Kidney (tissue), 14 donors: ENCODE data around the gene SCLT1. TPM values are rescaled to one million over a fixed set of nuclear protein-coding genes. Genes with fewer than 3 reads are reported as not detected.
"Not testable (repeated sequence)": the region's sequence is repeated elsewhere in the genome, so short reads cannot be mapped to it uniquely, and the experiment has no call there.

Source experiments
- DNase-seq, 5 donors: peaks; one replicate each; pipeline ENCODE4 v3.0.0-alpha.2; 2013 to 2020
- FAIRE-seq: peaks from 2 replicates; lab custom pipeline; 2012; peaks lifted over from hg19 to GRCh38; lab: Jason Lieb, UNC
- H3K27ac ChIP-seq, 2 donors: one replicate each; pipeline ENCODE4 v1.7.0; 2013; ENCODE audit warnings: low read depth in 2 of 2, low read length in 2 of 2, inconsistent platforms in 1 of 2
- H3K27me3 ChIP-seq: one replicate; pipeline ENCODE4 v1.7.1; 2013; ENCODE audit warnings: low read length, inconsistent platforms; ENCODE audit not compliant: control insufficient read depth, insufficient read depth
- H3K36me3 ChIP-seq, 3 donors: one replicate each; pipeline versions ENCODE4 v1.7.0 to v1.7.1; 2013; ENCODE audit warnings: low read length in 3 of 3, control low read depth in 1 of 3, inconsistent platforms in 1 of 3; ENCODE audit not compliant: insufficient read depth in 3 of 3, control insufficient read depth in 2 of 3
- H3K4me1 ChIP-seq, 3 donors: one replicate each; pipeline versions ENCODE4 v1.7.0 to v1.7.1; 2013; ENCODE audit warnings: low read length in 3 of 3, inconsistent platforms in 1 of 3, low read depth in 1 of 3; ENCODE audit not compliant: control insufficient read depth in 2 of 3, insufficient read depth in 2 of 3
- H3K4me3 ChIP-seq, 3 donors: one replicate each; pipeline versions ENCODE4 v1.7.0 to v1.8.1; 2013; ENCODE audit warnings: low read length in 3 of 3, control low read depth in 1 of 3, inconsistent platforms in 1 of 3
- H3K9ac ChIP-seq, 3 donors: one replicate each; pipeline versions ENCODE4 v1.7.0 to v1.7.1; 2013; ENCODE audit warnings: low read length in 3 of 3, control low read depth in 1 of 3, inconsistent platforms in 1 of 3
- H3K9me3 ChIP-seq, 3 donors: one replicate each; pipeline versions ENCODE4 v1.7.0 to v1.7.1; 2013; ENCODE audit warnings: low read length in 3 of 3, control low read depth in 1 of 3, inconsistent platforms in 1 of 3; ENCODE audit not compliant: control insufficient read depth in 2 of 3, insufficient read depth in 1 of 3
- intact Hi-C: fragments of 100-400 bp; cut with DNase I; formaldehyde crosslinking; loops from one replicate; pipeline ENCODE4 v1.11.1; 2022
- polyA plus RNA-seq: library from polyadenylated mRNA; stranded (reverse); fragments of 350-450 nt; fragmentation: Illumina TruSeq; extraction: RNeasy Lipid Tissue Mini Kit (QIAGEN cat#74804); gene quantifications from one replicate; pipeline ENCODE4 v1.2.3, GENCODE V29; 2014; ENCODE audit warnings: low read depth, low replicate concordance; ENCODE audit not compliant: insufficient read depth
- total RNA-seq: library from RNA; stranded (reverse); fragmentation: NEBNext Ultra II Directional; extraction: Animal tissue kit (Norgen Biotek cat#: 25700); gene quantifications from one replicate; pipeline ENCODE4 v1.2.1, GENCODE V29; 2021
- TF ChIP-seq, protein P1 (sequence below): IDR thresholded peaks from 3 replicates; pipeline ENCODE4 v1.5.1; 2012; ENCODE audit warnings: mild to moderate bottlenecking, moderate library complexity, borderline replicate concordance; ENCODE audit not compliant: insufficient read depth; ENCODE audit errors: extremely low read depth
- donor health status: control.
- donor health status: control.
- donor health status: control.
- donor health status: control.
- donor health status: control.
- donor health status: DM: yes; HTN: yes; CAD: no.
- donor health status: Normal renal cell carcinoma (clear cell type).

The SCLT1 gene
- total and polyA plus RNA-seq, 2 donors from 2014 or later = 3.0 to 16.0 TPM

DNA sequence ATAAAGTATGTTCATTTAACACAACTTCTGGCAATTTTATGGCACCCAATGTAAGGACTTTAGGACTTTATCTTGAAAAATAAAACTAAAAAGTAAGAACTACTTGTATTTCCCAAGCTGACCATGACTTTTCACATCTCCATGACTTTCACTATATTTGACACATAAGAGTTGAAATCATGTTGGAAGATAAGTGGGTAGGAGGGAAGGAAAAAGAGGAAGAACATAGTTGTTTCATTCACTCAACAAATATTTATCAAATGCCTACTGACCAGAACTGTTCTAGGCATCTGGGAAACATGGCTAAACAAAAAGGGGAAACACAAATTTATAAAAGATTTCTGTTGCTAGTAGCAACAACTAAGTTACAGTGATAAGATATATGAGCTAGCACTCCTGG is 16.0 kb downstream of the SCLT1 start:
- no peaks in the 10 kb centered on the region for H3K4me1 ChIP-seq
- FAIRE-seq = no peak

DNA sequence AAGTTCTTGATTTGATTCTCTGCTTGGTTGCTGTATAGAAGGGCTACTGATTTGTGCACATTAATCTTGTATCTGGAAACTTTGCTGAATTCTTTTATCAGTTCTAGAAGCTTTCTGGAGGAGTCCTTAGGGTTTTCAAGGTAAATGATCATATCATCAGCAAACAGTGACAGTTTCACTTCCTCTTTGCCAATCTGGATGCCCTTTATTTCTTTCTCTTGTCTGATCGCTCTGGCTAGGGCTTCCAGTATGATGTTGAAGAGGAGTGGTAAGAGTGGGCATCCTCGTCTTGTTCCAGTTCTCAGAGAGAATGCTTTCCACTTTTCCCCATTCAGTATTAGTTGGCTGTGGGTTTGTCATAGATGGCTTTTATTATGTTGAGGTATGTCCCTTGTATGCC is 23.8 kb downstream of the SCLT1 start:
- H3K4me1 ChIP-seq, H3K9me3 ChIP-seq, FAIRE-seq, H3K36me3 ChIP-seq, intact Hi-C loops, H3K27me3 ChIP-seq, H3K9ac ChIP-seq, H3K4me3 ChIP-seq, DNase-seq, H3K27ac ChIP-seq: not testable (repeated sequence)

More for the DNA sequence above, 16.0 kb downstream of the SCLT1 start:
- peaks cover 0 to 3% (median 0%) of the 10 kb centered on the region in 3 donors for H3K36me3 ChIP-seq
- no peaks in the 10 kb centered on the region for H3K9me3 ChIP-seq
- H3K9ac ChIP-seq = no peak overlapping the region
- H3K27ac ChIP-seq = no peak overlapping the region
- DNase-seq = no peak
- TF ChIP-seq, protein P1, sequence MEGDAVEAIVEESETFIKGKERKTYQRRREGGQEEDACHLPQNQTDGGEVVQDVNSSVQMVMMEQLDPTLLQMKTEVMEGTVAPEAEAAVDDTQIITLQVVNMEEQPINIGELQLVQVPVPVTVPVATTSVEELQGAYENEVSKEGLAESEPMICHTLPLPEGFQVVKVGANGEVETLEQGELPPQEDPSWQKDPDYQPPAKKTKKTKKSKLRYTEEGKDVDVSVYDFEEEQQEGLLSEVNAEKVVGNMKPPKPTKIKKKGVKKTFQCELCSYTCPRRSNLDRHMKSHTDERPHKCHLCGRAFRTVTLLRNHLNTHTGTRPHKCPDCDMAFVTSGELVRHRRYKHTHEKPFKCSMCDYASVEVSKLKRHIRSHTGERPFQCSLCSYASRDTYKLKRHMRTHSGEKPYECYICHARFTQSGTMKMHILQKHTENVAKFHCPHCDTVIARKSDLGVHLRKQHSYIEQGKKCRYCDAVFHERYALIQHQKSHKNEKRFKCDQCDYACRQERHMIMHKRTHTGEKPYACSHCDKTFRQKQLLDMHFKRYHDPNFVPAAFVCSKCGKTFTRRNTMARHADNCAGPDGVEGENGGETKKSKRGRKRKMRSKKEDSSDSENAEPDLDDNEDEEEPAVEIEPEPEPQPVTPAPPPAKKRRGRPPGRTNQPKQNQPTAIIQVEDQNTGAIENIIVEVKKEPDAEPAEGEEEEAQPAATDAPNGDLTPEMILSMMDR = no peak
- H3K4me3 ChIP-seq = no peak overlapping the region
- intact Hi-C loops = no loop called here
- no peaks in the 10 kb centered on the region for H3K27me3 ChIP-seq

DNA sequence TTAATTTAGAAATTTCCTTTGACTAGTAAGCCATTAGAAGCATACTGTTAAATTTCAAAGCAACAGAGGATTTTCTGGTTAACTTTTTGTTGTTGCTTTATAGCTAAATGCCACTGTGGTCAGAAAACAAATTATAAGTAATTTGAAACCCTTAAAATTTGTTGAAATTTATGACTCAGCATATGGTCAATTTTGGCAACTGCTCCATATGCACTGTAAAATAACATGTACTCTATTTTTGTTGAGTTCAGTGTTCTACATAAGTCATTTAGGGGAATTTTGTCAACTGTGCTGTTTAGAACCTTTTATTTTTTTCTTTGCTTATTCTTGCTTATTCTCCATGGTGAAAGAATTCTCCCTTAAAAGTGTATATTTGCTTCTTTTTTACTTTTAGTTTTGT is 28.6 kb downstream of the SCLT1 start:
- Histone ChIP-seq H3K4me1 (no peaks in the 10 kb centered on the region), H3K9me3 (peaks cover 0 to 37% (median 13%) of the 10 kb centered on the region in 3 donors), H3K27ac (no peak overlapping the region), H3K36me3 (peaks cover 0 to 6% (median 3%) of the 10 kb centered on the region in 3 donors), H3K9ac (no peak overlapping the region), H3K4me3 (no peak overlapping the region), H3K27me3 (no peaks in the 10 kb centered on the region)
- intact Hi-C loops = no loop called here
- TF ChIP-seq, protein P1 = no peak
- DNase-seq = peak in 1 of 5 donors; percentile 10
- FAIRE-seq = no peak

DNA sequence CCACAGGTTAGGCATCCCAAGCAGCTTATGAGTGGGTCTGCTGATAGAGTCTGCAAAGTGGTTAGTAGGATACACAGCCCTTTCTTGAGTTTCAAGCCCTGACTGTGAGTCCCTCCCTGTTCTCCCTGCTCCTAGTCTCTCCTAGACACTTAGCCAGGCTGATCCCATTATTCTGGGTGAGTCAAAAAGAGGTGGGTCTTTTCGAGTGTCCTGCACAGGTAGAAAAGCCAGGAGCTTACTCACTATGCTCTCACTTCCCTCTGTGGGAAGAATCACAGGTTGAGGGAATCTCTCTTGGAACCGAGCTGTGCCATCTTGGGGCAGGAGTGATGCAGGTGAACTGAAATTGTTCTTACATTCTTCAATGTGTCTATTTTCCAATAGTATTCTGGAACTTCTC is 29.7 kb downstream of the SCLT1 start:
- Histone ChIP-seq H3K4me1 (no peaks in the 10 kb centered on the region), H3K9ac (no peak overlapping the region), H3K27me3 (no peaks in the 10 kb centered on the region), H3K27ac (no peak overlapping the region), H3K36me3 (peaks cover 0 to 6% (median 3%) of the 10 kb centered on the region in 3 donors), H3K4me3 (no peak overlapping the region), H3K9me3 (peaks cover 0 to 43% (median 13%) of the 10 kb centered on the region in 3 donors)
- intact Hi-C loops = no loop called here
- DNase-seq (no peak), FAIRE-seq (no peak)
- TF ChIP-seq, protein P1 = no peak
